GM19328 (cell line): ENCODE measurements around the gene KCNA3.
"Not testable (repeated sequence)": the region's sequence is repeated elsewhere in the genome, so short reads cannot be mapped to it uniquely, and the experiment has no call there.

ENCODE experiments used
- ATAC-seq: cut with Tn5 transposase; IDR thresholded peaks from one replicate; pipeline ENCODE4 v1.9.1; 2021; ENCODE audit warnings: mild to moderate bottlenecking, moderate library complexity; ENCODE audit not compliant: unreplicated experiment

The KCNA3 gene

DNA sequence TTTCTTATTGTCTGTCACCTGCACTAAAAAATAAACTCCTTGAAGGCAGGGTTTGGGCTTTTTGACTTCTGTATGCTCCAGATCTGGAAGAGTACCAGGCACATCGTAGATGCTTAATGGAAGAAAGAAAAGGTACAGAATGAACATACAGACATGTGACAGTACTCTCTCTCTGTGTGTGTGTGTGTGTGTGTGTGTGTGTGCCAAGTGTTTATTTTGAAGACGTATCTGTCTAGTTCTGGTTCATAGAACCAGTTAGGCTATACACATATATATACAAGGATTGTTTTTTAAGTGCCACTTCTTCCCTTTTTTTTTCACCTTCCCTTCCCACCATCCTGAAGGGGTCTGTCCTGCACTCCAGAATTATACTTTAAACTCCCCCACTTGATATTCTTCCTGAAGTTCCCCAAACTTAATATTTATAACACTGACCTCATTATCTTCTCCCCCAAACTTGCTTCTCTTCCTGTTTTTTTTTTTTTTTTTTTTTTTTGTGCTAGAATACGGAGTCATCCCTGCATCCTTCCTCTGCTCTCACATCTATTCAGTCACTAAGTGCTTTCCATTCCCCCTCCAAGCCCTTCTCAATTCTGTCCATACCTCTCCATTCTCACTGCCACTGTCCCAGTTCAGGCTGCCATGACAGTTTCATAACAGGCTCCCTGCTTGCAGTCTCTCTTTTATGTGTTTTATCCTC is 5.4 kb upstream of the KCNA3 start:
- no peak for ATAC-seq

DNA sequence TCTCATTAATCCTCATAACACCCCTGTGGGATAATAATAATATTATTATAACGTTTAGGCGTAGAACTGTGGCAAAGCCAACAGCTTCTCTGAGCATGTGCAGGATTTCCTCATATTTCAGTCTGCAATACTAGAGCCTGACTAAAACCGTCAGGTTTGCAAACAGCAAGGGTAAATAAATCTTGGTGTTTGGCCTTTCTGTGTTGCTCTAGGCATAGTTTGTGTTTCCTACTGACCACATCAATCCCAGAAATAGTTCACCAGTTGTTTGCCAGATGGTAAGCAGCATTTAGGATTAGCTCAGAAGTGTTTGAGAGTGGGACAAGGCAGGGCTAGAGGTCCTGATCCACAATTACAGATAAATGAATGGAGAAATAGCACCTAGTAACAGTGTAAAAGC is 2.8 kb upstream of the KCNA3 start:
- ATAC-seq: no peak

DNA sequence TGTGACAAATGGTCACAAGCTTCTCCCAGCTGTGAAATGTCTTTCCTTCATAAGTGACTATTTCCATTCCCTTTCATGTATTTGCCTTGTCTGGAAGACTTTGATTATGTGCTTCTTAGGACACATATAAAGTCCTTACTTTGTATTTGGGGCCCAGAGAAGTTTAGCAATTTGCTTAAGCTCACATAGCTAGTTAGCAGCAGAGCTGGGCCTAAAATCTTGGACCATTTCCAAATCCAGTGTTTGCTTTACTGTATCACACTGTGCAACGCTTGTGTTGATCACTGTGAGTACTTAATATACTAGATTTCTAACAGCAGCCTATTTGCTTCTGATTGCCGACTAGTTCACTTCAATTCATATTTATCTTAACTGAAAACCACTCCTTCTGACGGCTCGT is 2.2 kb upstream of the KCNA3 start:
- ATAC-seq: no peak

DNA sequence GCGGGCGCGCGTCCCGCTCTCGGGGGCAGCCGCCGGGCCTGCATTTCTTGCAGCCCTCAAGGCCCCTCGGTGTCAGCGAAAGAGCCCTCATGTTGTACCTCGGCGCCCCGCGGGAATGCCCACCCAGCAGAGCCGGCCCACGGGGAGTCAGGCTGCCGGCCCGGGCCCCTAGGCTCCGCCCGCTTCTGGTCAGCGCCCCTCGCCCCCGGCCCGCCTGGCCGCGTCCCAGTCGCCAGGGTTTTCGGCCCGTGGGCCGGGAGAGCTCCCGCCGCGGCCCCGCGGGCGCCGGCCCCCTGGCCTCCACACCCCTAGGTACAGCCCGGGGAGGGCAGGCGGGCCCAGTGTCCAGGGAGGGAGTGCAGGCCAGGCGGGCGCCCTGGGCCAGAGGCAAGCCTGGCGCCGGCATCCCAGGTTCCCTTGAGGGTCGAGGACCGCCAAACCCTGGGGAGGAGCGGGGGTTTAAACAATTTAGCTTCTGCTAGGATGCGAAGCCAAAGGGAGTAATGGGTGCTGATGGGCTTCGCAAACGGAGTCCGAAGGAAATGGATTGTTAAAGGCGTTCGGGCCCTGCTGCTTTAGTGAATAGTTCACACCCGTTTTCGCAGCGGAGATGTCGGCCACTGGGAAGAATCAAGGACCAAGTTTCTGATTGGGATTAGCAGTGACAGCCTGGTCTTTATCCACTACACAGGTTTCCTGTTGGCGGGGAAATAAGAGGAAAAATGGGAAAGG is 486 bp upstream of the KCNA3 start:
- ATAC-seq: no peak

DNA sequence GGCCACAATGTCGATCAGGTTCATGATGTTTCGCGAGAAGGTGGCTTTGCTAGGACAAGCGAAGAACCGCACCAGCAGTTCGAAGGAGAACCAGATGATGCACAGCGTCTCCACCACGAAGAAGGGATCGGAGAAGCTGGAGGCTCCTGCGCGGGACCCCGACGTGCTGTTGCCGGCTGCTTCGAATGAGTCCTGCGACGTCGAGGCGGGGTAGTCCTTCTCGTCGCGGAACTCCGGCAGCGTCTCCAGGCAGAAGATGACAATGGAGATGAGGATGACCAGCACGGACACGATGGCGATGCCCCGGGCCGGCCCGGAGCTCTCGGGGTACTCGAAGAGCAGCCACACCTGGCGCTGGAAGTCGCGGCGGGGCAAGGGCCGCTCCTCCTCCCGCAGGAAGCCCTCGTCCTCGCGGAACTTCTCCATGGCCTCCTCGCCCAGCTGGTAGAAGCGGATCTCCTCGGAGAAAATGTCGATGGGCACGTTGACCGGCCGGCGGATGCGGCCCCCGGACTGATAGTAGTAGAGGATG is 869 bp downstream of the KCNA3 start:
- ATAC-seq: no peak

DNA sequence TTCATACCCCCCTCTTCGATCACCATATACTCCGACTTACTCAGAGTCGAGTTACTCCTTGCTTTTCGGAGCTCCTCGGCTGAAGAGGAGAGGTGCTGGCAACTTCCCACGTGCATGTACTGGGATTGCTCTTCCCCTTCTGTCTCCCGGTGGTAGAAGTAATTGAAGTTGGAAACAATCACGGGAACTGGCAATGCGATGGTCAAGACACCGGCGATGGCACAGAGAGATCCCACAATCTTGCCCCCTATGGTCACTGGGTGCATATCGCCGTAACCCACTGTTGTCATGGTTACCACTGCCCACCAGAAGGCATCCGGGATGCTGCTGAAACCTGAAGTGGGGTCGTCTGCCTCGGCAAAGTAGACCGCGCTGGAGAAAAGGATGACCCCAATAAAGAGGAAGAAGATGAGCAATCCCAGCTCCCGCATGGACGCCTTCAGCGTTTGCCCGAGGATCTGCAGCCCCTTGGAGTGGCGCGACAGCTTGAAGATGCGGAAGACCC is 1.5 kb downstream of the KCNA3 start:
- no peak for ATAC-seq

DNA sequence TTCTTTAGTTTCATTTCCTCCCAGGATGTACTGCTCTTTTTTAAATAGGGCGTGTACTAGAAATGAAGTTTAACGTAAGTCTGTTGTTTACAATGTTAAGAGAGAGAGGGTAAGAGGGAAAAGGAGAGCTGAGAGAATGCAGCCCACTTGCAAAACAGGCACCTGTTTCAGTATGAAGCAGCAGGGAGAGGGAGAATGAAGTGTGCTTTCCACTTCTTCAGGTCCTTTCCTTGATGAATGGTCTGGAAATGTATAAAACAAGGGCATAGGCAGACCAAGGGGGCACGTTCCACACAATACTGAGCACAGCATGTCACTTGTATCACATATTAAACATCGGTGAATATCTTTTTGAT is 2.0 kb downstream of the KCNA3 start:
- ATAC-seq: peak; percentile 50

DNA sequence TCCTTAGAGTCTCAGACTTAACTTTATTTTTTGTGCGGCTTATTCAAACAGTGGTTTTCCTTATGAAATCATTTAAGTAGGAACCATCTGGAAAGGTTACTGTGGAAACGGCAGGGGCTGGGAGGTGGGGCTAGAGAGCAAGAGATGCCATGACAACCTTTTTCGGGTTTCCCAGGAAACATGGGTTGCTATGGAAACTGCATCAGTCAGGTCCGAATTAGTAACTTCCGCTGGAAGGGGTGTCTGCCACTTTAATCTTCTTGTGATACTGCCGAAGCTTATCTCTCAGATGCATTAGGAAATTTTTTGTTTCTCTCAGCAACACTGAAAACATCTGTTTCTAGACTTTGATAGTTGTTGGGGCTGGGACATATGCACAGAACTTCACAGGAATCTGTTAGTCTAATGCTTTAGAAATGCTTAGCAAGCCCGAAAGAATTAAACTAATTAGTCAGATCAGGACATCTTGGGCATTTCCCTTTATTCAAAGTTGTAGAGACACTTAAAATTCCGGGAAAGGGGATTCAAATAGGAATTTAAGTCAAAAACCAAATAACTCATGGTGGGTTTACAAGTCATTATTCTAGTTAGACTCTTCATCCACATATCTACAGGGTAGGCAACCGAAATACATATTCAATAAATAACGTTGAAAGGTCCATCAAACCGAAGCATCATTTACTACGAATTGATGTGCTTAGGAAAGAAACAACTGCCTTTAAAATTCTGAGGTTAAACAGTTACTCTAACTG is 2.6 kb downstream of the KCNA3 start:
- ATAC-seq: no peak

DNA sequence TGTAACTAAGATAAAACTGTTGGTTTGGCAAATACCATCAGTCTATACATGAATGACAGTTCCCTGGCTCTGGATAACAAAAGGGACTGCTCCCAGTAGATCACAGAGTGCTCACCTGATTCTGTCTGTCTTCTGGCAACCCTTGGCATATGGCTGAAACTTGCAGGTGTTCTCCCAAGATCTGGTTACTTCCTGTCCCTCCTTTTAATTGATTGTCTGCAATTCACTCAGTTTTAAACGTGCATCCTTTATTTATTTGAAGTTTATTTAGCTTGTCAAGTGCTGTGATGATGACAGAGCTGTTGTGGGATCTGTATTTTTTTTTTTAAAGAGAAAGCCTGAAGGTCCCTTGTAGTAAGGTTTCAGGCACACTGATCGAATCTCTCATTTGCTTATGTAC is 3.4 kb downstream of the KCNA3 start:
- ATAC-seq: no peak

DNA sequence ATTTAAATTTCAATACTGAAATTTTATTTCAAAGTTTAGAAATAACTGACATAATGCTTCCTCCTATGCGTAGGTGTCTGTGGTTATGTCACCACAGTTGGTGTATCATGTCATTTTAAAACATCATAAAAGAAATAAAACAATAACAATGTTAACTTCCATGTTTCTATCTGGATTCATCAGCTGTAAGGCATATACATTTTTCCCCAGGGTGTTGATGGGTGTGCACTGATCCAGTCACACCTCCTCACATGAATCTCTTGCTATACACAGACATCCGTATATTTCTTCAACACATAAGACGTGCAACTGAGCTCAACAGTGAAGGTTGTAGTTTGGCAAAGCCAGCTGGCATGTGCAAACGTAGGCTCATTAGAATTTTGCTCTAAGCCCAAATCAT is 6.2 kb downstream of the KCNA3 start:
- no peak for ATAC-seq

DNA sequence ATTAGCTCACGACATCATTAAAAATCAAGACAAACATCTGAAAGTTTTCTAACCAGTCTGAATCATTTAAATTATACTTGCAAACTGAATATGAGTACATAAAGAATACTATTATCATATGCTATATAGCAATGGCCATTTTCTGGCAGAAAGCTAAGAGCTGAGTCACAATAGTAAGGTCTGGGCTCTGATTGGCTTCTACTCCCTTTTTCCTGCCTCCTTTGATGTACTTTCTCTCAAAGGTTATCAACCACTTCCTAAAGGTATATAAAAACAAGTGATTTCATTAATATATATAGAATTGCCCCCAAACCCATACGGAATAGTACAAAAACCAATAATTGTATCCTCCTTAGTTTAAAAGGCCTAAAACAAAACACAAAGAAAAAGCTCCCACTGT is 7.0 kb downstream of the KCNA3 start:
- no peak for ATAC-seq

DNA sequence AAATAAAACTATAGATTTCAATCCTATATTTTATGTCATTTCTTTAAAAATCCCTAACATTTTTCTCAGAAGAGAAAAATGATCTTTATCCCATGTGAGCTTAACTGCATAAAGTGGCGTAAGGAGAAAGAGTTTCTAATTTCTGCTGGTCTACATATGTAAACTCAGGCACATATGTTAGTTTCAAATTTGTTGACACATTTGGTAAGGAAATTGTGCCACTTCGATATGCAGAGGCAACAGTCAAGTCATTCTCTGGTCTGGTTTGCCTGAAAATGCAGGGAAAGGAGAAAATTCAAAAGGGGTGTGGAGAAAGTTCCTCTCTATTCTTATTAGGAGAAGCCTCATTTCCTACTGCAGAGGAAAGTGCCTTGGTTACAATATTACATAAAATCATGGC is 11.5 kb downstream of the KCNA3 start:
- no peak for ATAC-seq

DNA sequence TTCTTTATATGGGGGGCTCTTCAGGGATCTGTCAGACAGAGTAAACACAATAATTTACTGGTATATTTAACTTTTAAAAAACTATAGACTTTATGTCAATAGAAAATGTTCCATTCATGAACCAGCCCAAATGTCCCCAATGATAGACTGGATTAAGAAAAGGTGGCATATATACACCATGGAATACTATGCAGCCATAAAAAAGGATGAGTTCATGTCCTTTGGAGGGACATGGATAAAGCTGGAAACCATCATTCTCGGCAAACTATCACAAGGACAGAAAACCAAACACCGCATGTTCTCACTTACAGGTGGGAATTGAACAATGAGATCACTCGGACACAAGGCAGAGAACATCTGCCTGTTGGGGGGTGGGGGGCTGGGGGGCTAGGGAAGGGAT is 15.2 kb downstream of the KCNA3 start:
- not testable (repeated sequence) for ATAC-seq

DNA sequence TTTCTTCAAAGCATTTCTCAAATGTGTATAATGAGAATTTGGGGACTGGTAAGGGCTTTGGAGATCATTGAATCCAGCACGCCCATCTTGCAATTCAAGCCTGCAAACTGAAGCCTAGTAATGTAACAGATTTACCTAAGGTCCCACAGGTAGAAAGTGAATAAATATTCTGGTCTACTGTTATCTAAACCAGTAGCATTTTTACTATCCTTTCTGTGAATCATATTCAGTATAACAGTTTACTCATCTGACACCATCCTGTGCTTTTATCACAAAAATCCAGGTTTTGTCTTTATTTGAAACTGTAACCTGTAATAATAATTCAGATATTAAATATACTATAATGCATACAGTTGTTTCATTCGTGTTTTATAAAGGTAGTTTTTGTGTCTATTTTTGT is 17.4 kb downstream of the KCNA3 start:
- no peak for ATAC-seq

DNA sequence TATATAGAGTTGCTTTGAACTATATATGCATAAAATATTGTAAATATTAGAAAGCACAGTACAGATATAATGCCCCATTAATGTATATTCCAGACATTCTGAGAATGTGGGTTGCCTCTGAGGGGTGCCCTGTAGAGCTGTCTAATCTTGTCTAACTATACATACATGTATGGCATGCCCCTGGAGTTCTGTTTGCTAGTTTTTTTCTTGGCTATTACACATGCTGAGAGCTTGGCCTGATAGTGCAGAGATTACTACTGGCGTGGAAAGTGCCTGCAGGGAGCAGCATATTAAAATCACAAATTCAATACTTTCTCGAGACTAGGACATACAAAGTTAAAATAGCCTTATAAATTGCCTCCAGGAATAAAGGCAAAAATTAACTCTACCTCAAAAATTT is 24.1 kb downstream of the KCNA3 start:
- no peak for ATAC-seq

DNA sequence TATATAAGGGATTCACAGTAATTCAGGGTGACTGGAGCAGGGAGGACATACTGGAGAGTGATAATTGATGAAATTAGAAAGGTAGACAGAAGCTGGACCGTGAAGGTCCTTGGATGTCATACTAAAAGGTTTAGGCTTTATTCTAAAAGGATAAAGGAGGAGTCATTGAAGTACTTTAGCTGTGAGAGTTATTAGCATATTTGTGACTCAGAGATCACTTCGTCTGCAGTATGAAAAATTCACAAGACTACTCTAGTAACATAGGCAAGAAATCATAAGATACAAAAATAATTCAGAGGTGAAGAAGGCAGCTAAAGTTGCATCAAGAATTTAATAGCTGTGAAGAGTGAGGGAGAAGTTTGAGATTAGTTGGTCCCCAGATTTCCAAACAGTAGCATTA is 26.3 kb downstream of the KCNA3 start:
- no peak for ATAC-seq

DNA sequence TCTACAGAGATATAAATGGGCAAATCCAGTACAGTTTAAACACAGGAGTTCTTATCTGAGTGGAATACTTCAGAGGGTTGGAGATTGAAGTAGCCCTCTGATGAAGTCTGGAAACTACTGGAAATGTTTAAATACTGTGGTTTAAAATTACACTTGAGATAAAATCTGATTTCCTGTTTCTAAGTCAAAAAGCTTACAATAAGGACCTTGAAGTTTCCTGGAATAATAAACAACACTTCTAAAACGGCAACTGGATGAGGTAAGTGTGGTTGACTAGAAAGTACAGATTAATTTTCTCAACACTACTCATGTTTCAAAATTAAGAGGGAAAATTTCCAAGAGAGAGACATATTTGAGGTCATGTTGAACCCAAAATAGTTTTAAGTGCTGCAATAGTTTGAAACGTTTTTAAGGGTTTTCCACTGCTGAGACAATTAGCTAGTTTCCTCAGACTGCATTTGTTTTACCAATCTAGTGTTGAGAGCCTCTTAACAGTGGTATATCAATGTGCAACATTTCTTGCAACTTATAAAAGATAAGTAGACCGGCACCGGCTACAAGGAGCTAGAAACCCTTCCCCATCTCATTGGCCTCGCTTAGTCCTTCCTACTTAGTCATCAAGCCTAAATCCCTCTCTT is 27.4 kb downstream of the KCNA3 start:
- no peak for ATAC-seq

DNA sequence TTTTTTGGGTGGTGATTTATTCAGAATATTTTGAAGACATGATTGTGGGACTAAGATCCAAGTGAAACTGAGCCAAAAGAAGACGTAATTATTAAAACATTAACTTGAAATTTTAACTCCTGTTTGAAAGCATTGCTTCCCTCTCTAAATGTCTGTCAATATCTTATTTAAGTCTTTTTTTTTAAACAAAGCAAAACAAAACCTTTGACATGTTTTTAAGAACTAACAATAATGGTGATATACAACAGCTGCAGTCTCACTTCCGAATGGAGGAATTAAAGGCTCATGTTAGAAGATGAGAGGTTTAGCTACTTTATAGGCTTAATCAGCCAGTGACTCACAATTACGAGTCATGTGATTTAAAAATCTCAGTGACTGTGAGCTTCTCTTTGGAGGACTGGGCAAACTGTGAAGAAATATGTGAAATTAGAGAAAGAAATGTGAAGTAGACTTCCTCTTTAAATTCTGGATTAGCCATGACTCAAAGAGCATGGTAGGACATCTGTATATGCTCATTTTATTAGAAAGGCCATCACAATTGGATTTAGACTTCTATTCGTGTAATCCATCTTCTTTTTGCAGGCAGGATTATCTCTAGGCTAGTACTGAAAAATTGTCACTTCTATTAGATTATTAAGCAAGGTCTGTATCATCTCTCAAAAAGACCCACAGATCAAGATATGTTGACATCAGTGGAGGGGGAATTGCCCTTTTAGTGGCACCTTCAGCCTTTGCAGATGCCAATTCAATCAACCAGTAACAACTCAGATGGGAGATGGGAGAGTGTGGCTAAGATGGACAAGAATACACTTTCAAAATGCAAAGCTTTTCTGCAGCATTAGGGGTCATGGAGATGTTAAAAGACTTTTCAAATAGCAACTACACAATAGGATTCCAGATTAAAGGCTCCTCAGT is 28.7 kb downstream of the KCNA3 start:
- ATAC-seq: no peak

DNA sequence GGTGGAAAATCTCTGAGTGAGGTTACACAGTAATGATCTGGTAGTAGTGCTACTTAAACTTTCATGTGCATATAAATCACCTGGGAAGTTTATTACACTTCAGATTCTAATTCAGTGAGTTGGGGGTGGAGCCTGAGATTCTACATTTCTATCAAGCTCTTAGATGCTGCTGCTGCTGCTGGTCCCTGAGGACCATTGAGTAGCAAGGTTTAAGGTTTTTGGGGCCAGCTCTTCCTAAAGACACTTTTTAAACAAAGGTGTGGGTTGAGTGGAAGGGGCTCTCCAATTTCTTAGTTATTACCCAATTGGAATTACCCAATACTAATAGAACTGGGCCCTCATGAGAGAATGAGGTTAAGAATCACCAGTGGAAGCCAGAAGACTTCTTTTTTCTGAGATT is 29.5 kb downstream of the KCNA3 start:
- ATAC-seq: no peak

DNA sequence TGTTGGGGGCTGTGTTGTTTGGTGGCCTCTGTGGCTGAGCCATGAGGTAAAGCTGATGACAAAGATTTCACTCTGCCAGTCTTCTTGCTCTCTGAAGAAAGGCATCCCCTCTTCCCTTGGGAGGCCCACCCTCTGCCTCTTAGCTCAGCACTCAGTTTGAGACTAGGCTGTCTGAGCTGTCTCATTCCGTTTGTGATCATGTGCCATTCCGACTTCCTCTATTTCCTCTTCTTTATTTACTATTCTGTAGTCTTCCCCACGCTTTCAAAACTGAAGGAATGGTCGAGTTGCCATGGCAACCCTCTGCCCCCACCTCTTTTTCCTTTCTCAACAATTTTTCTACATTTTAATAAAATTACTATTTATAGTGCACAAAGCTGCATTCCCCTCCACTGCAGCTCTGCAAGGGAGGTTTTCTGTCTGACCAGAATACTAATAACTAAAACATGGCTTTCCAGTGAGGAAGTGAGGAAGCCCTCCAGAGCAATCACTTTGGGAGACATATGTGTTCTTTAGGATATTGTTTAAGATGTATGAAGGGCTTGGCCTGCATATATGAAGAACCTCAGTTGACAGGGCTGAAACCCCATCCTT is 30.8 kb downstream of the KCNA3 start:
- ATAC-seq: no peak
